GM08714 (cell line): ENCODE measurements around the gene UGT1A5.

Source experiments
- H3K4me3 ChIP-seq: fragments of 200-500 bp; sonication (Bioruptor generic); 2 replicates; pipeline ENCODE4 v1.5.1; 2014; ENCODE audit warnings: mild to moderate bottlenecking, low read length, inconsistent platforms
- ZNF274 ChIP-seq: IDR thresholded peaks from 2 replicates; pipeline ENCODE4 v1.6.1; 2012; ENCODE audit warnings: mild to moderate bottlenecking, low read depth, low read length

Gene UGT1A5

DNA sequence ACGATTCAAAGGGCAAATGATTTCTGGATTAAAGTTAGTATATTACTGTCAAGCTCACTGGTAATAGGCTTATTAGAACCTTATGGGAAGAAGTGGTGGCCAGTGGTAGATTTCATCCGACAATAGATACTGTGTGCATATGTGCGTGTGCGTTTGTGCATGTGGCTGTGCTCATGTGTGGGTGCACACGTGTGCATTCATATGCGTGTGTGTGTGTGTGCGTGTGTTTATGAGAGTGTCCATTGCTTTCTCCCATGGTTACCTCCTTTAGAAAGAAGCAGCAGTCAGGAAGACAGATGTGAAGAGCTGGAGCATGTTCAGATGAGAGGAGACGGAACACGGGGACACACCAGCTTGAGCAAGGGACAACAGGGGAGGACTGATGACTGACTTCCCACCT, 56.6 kb downstream of the UGT1A5 start:
- H3K4me3 ChIP-seq, result no peak overlapping the region
- no peak for TF ChIP-seq ZNF274

- H3K4me3 ChIP-seq, result no peak overlapping the region
- TF ChIP-seq ZNF274, result no peak
These were observed 59.4 kb downstream of the UGT1A5 start for GRCh38 chr2:233772153-233772552.

DNA sequence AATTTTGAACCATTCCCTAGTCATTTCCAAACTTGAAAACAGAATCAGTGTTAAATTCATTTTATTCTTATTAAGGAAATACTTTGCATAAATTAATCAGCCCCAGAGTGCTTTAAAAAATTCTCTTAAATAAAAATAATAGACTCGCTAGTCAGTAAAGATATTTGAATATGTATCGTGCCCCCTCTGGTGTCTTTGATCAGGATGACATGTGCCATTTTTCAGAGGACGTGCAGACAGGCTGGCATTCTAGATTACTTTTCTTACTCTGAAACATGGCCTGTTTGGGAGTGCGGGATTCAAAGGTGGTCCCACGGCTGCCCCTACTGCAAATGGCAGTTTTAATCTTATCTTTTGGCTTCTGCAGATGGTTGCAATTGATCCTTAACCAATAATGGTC, 59.9 kb downstream of the UGT1A5 start:
- no peak for TF ChIP-seq ZNF274
- no peak overlapping the region for H3K4me3 ChIP-seq

- no peak for TF ChIP-seq ZNF274
- H3K4me3 ChIP-seq, result no peak overlapping the region
These were observed 61.1 kb downstream of the UGT1A5 start for GRCh38 chr2:233773854-233774253.

- no peak for TF ChIP-seq ZNF274
- no peak overlapping the region for H3K4me3 ChIP-seq
These were observed 62.7 kb downstream of the UGT1A5 start for GRCh38 chr2:233775414-233775813.

- H3K4me3 ChIP-seq, result no peak within 1 kb of the TSS
- no peak for TF ChIP-seq ZNF274
These were observed 65.3 kb downstream of the UGT1A5 start, which contains the start of gene MROH2A for GRCh38 chr2:233778030-233778429. Gene MROH2A (plus strand): TSS chr2:233778330. CDS start chr2:233779359, 1,029 bp downstream.

DNA sequence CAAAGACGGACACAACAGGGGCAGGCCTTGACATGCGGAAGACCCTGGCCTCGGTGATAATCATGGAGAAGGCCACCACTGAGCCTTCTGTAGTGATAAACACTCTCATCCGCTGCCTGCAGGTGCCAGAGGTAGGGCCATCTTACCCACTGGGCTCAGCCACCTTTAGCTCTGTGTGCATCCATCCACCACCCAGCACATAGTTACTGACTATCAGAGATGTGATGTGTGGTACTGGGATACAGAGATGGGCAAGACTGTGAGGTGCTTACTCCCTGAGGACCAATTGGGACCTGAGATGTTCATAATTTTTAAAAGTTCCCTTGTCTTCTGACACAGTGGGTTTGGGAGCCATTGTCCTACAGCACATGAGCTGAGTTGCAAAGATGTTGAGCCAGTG, 67.0 kb downstream of the UGT1A5 start:
- TF ChIP-seq ZNF274, result no peak
- H3K4me3 ChIP-seq, result no peak overlapping the region

DNA sequence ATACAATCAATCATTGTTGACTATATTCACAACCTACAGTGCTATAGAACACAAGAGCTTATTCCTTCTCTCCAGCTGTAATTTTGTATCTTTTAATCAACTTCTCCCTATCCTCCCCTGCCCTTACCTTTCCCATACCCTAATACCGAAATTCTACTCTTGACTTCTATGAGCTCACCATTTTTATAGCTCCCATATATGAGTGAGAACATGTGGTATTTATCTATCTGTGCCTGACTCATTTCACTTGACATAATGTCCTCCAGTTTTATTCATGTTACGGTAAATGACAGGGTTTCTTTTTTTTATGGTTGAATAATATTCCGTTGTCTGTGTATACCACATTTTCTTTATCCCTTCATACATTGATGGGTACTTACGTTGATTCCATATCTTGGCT, 68.1 kb downstream of the UGT1A5 start:
- no peak for TF ChIP-seq ZNF274
- H3K4me3 ChIP-seq, result no peak overlapping the region

DNA sequence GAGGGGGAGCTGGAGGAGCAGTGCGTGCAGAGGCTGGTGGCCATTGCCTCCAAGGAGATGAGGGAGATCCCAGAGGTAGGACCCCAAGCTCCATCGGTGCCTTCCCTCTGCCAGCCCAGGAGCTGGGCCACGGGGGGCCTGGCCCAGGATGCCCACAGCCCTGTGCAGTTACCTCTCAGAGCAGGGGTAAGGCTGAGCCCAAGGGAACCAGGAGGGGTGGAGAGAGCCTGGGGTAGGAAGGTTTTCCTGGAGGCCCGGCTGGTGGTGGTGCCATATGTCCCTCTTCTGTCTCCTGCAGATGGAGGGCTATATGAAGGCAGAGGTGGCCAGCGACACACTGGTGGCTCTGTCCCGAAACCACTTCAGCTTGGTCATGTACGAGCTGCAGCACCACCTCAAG, 76.8 kb downstream of the UGT1A5 start:
- H3K4me3 ChIP-seq, result no peak overlapping the region
- no peak for TF ChIP-seq ZNF274

DNA sequence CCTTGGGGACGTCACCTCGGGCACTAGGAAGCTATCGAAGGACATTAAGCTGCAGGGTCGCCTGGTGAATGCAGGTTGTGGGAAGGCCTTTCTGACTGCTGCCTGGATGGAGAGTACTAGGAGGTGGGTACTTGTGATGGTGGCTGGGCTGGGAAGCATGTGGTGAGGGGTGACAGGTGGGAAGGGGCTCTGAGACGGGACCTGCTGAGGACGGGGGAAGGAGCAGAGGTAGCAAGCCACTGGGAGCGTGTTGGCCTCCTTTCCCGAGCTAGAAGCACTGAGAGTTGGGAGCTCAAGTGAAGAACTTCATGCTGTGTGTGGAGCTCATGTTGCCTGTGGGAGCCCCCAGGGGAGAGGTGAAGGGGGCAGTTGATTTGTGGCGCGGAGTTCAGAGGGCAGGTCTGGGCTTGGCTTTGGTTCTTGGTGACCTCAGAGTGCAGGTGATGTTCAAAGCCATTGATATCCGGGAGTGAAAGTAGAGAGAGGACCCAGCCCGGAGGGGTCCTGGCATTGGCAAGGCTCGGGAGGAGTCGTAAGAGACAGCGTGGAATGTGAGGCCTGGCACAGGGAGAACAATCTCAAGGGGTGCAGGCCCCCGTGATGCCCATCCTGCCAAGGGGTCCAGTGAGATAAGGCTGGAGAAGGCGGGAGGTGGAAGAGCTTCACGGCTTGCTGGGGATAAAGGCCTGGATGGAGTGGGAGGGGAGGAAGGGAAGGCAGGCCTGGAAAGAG, 78.6 kb downstream of the UGT1A5 start:
- no peak overlapping the region for H3K4me3 ChIP-seq
- no peak for TF ChIP-seq ZNF274

GRCh38 chr2:233791883-233792329, 79.2 kb downstream of the UGT1A5 start:
- no peak for TF ChIP-seq ZNF274
- no peak overlapping the region for H3K4me3 ChIP-seq

DNA sequence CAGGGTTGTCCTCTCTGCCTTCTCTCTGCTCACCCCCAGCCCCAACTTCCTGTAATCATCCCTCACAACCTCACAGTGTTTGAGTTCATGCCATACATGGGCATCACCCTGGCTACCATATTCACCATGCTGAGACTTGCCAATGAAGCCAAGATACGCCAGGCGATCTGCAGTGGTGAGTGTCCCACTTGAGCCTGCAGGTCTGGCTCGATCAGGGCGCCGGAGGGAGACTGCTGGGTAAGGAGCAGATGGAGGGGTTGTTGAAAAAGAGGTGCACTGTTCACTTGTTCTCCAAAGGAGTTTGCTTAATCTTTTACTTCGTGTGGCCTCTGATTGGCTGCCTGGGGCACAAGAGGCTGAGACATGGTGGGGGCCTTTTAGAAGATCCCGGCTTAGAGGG, 80.0 kb downstream of the UGT1A5 start:
- TF ChIP-seq ZNF274, result no peak
- no peak overlapping the region for H3K4me3 ChIP-seq

DNA sequence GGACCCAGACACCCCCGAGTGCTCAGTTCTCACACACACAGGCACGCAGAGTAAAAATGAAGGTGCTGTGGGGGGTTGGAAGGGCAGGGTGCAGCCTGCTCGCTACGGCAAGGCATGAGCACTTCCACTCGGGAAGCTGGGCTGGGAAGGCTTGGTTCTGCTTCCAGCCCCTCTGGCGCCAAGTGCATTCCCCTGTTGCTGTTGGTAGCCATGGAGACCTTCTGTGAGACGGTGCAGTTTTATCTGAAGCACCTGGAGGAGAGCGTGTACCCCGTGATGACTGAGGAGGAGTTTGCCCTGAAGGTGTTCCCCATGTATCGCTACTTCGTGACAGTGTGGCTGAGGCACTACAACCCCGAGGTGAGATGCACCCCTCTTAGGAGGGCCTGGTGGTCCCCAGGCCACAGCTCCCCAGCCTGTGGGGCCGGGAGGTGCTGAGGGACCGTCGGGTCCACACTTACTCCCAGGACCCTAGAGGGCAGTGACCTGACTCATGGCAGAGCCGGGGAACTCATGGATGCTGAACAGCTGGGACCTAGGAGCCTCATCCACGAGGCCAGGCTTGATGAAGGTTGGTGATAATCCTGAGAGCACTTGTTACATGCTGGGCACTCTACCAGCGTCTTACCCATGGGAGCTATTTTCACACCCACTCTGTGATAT, 80.9 kb downstream of the UGT1A5 start:
- TF ChIP-seq ZNF274, result no peak

GRCh38 chr2:233794128-233794658, 81.5 kb downstream of the UGT1A5 start:
- H3K4me3 ChIP-seq, result no peak overlapping the region
- TF ChIP-seq ZNF274, result no peak

More for the DNA sequence above, 80.9 kb downstream of the UGT1A5 start:
- no peak overlapping the region for H3K4me3 ChIP-seq

GRCh38 chr2:233795735-233796171, 83.0 kb downstream of the UGT1A5 start:
- H3K4me3 ChIP-seq, result no peak overlapping the region
- no peak for TF ChIP-seq ZNF274
